GM19467 (cell line): ENCODE results near the gene PTPRN2.

Source experiments
- ATAC-seq: cut with Tn5 transposase; IDR thresholded peaks from one replicate; pipeline ENCODE4 v1.9.1; 2021; ENCODE audit warnings: mild to moderate bottlenecking, moderate library complexity; ENCODE audit not compliant: unreplicated experiment

The PTPRN2 gene

GRCh38 chr7:157766098-157766497, 821.5 kb downstream of the PTPRN2 start:
- no peak for ATAC-seq

GRCh38 chr7:157764946-157765537, 822.6 kb downstream of the PTPRN2 start:
- ATAC-seq = no peak

GRCh38 chr7:157764193-157764592, 823.4 kb downstream of the PTPRN2 start:
- ATAC-seq = no peak

- no peak for ATAC-seq
These were observed 824.2 kb downstream of the PTPRN2 start for GRCh38 chr7:157763279-157764000.

GRCh38 chr7:157762824-157763223, 824.8 kb downstream of the PTPRN2 start:
- ATAC-seq = no peak

- ATAC-seq = no peak
These were observed 827.5 kb downstream of the PTPRN2 start for GRCh38 chr7:157760004-157760730.

- no peak for ATAC-seq
These were observed 828.3 kb downstream of the PTPRN2 start for GRCh38 chr7:157759246-157759805.

- ATAC-seq = no peak
These were observed 829.0 kb downstream of the PTPRN2 start for GRCh38 chr7:157758468-157759245.

- no peak for ATAC-seq
These were observed 829.7 kb downstream of the PTPRN2 start for GRCh38 chr7:157757776-157758467.

- no peak for ATAC-seq
These were observed 830.4 kb downstream of the PTPRN2 start for GRCh38 chr7:157757211-157757610.

- no peak for ATAC-seq
These were observed 831.9 kb downstream of the PTPRN2 start for GRCh38 chr7:157755741-157756140.

GRCh38 chr7:157754416-157754790, 833.2 kb downstream of the PTPRN2 start:
- no peak for ATAC-seq

- no peak for ATAC-seq
These were observed 833.8 kb downstream of the PTPRN2 start for GRCh38 chr7:157753713-157754415.

- no peak for ATAC-seq
These were observed 834.8 kb downstream of the PTPRN2 start for GRCh38 chr7:157752832-157753291.

GRCh38 chr7:157751951-157752673, 835.5 kb downstream of the PTPRN2 start:
- no peak for ATAC-seq

GRCh38 chr7:157751406-157751805, 836.2 kb downstream of the PTPRN2 start:
- ATAC-seq = no peak

- no peak for ATAC-seq
These were observed 837.3 kb downstream of the PTPRN2 start for GRCh38 chr7:157750291-157750690.

- ATAC-seq = no peak
These were observed 841.6 kb downstream of the PTPRN2 start for GRCh38 chr7:157745721-157746709.
